Tibial nerve (tissue), 4 donors: Measurements from ENCODE around the gene ADCY3.

ENCODE experiments used
- CTCF ChIP-seq, 5 experiments: fragments of 200-600 bp in 3 of 5; fragments of 450-650 bp in 2 of 5; sonication (generic) in 3 of 5; IDR thresholded peaks; one replicate each; pipeline ENCODE4 v1.5.1; 2016 to 2019; ENCODE audit warnings: antibody characterized with exemption in 5 of 5, mild to moderate bottlenecking in 3 of 5, moderate library complexity in 2 of 5
- EP300 ChIP-seq, 2 donors: sonication (generic); formaldehyde crosslinking; IDR thresholded peaks; one replicate each; pipeline ENCODE4 v1.6.1; 2017; ENCODE audit warnings: antibody characterized with exemption in 2 of 2, mild to moderate bottlenecking in 1 of 2
- POLR2A ChIP-seq, 2 donors: fragments of 450-650 bp; IDR thresholded peaks; one replicate each; pipeline ENCODE4 v1.6.1; 2017; ENCODE audit warnings: antibody characterized with exemption in 2 of 2, mild to moderate bottlenecking in 2 of 2, moderate library complexity in 2 of 2

GRCh38 chr2:24881158-24881557 is 38.9 kb downstream of the ADCY3 start:
- no peak for TF ChIP-seq CTCF (IDR thresholded peaks at IDR 0.05)
- TF ChIP-seq POLR2A (IDR thresholded peaks at IDR 0.05), result no peak
- TF ChIP-seq EP300 (IDR thresholded peaks at IDR 0.05), result no peak
